Measurements from ENCODE around the gene KANSL3. TPM values are rescaled to one million over a fixed set of nuclear protein-coding genes. Genes with fewer than 3 reads are reported as not detected.

Gene KANSL3
- total and polyA plus RNA-seq, 2 donors (not counting 3 experiments of a cell fraction or from before 2014, with no cell fraction given), result 27.7 to 36.9 TPM

GRCh38 chr2:96626553-96626942 lies 11.6 kb downstream of the KANSL3 start:
- Histone ChIP-seq H3K27me3 (ENCODE audit: control insufficient read depth in 2 of 2, insufficient read depth in 2 of 2, low read length in 2 of 2) (no peaks in the 10 kb centered on the region), H3K27ac (ENCODE audit: insufficient read depth, low read depth, low read length) (peak overlapping the region; percentile 70), H3K4me1 (ENCODE audit: control insufficient read depth, extremely low read depth, insufficient read depth, low read length) (peaks cover 19% of the 10 kb centered on the region), H3K9ac (replicated peaks; ENCODE audit: extremely low read depth, insufficient read depth, low read length) (peak overlapping the region; percentile 63), H2AFZ (ENCODE audit: low read depth, low read length) (no peak overlapping the region), H3K9me3 (replicated peaks; ENCODE audit: control insufficient read depth, insufficient read depth, low read length) (no peaks in the 10 kb centered on the region), H3K4me3 (replicated peaks in 1 of 3; ENCODE audit: insufficient read depth in 1 of 3, low read depth in 1 of 3, low read length in 3 of 3) (no peak overlapping the region), H3K36me3 (ENCODE audit: control insufficient read depth in 2 of 2, extremely low read depth in 1 of 2, insufficient read depth in 2 of 2, low read length in 2 of 2) (peaks cover 0 to 23% of the 10 kb centered on the region in 2 experiments), H4K20me1 (replicated peaks; ENCODE audit: control insufficient read depth, extremely low read depth, insufficient read depth, low read length) (no peaks in the 10 kb centered on the region), H3K79me2 (ENCODE audit: control insufficient read depth, insufficient read depth, low read length) (peaks cover 10% of the 10 kb centered on the region), H3K4me2 (ENCODE audit: insufficient read depth, low read length) (peak overlapping the region; percentile 84), H3K9me1 (replicated peaks; ENCODE audit: control insufficient read depth, extremely low read depth, insufficient read depth, low read length) (no peaks in the 10 kb centered on the region)
- dilution Hi-C loops (cut with MboI; ENCODE audit: extremely low pct_ligation_motif_present, low sequenced_read_pairs), result no loop called here
- TF ChIP-seq POLR2A (IDR thresholded peaks at IDR 0.05; ENCODE audit: low read depth, low read length) (no peak), POLR2AphosphoS5 (IDR thresholded peaks at IDR 0.05; ENCODE audit: insufficient read depth, low read depth, low read length) (no peak), CTCF (IDR thresholded peaks at IDR 0.05; ENCODE audit: extremely low read depth in 1 of 2, insufficient read depth in 1 of 2, low read depth in 1 of 2, low read length in 2 of 2) (no peak), MAX (IDR thresholded peaks at IDR 0.05; ENCODE audit: insufficient read depth, insufficient read length) (no peak), JUN (IDR thresholded peaks at IDR 0.05; ENCODE audit: borderline replicate concordance, insufficient read depth, insufficient read length, low read depth) (no peak), FOS (IDR thresholded peaks at IDR 0.05; ENCODE audit: borderline replicate concordance, insufficient read depth, low read length) (no peak), EZH2 (IDR thresholded peaks at IDR 0.05; ENCODE audit: borderline replicate concordance, low read depth, low read length, severe bottlenecking) (no peak), MYC (IDR thresholded peaks at IDR 0.05; ENCODE audit: low read depth, low read length) (no peak), GATA2 (IDR thresholded peaks at IDR 0.05; ENCODE audit: insufficient read depth, insufficient read length, low read depth, low read length) (no peak)
- no TSS peak for BruUV-seq (replicated peaks)
- CTCF ChIA-PET, result interaction anchor here (1.2 to 1.6 kb wide), 3 partner anchors 8 to 72 kb away, joined by 4 to 7 read pairs (median 4); partner anchors contain the start of gene KANSL3
- POLR2A ChIA-PET, result interaction anchor here (1.7 kb wide), 1 partner anchor 11 kb away, joined by 5 read pairs; the partner anchor contains the start of gene KANSL3
- DNase-seq (ENCODE audit: low read depth, low spot score), result no peak
- FAIRE-seq, result peak; percentile 47
- intact Hi-C loops (cut with micrococcal nuclease), result no loop called here

Measured in endothelial cell of umbilical vein (primary cell).